Activated gamma-delta T cell treated with anti-CD3 and anti-CD28 coated beads, Interleukin-2, amount 50 U/mL, for 16 hours (primary cell): Measurements from ENCODE around the gene ALDH1L1.

Experiments
- DNase-seq: peaks from one replicate; pipeline ENCODE4 v3.0.0-alpha.2; 2020; ENCODE audit warnings: low read depth

Gene ALDH1L1

DNA sequence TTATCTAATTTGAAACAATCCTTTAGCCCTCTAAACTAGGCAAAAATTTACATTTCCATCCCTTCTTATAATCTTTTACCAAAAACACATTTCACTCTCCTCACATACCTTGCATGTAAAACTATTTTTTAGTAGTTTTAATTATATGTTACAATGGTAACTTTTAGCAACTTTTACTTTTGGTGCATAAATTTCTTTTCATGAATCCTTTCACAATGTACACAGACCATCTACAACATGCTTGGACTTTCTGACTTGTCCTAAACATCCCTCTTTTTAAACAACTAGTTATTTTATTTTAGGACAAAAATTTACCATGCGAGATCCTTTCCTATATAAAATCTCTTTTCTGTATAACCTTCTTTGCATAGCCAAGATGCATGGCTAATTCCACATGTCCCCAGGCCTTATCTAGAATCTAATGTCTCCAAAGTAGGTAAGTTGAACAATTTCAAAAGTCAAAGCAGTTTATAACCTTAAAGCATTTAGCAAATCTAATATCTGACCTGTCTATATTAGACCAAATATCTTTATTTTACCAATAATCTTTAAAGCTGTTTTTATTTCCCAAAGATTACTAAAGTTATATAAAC, 14.4 kb upstream of the ALDH1L1 start:
- no peak for DNase-seq

DNA sequence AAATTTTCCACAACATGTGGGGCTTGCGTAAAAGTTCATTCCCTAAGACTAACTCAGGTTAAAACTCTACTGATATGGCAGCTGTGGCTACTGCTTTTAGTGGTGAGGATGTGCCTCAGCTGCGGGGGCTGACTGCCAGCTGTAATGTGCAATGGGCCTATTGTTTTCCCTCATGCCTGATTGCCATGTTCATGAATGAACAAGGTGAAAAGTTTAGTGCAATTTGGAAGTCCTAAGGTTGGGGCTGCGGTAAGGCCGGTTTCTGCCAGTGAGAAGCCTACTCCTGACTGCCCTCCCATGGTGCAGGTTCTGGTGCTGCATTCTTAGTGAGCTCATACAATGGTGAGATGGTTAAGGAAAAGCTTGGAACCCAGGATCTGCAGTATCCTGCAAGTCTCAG, 10.9 kb upstream of the ALDH1L1 start:
- DNase-seq: no peak

DNA sequence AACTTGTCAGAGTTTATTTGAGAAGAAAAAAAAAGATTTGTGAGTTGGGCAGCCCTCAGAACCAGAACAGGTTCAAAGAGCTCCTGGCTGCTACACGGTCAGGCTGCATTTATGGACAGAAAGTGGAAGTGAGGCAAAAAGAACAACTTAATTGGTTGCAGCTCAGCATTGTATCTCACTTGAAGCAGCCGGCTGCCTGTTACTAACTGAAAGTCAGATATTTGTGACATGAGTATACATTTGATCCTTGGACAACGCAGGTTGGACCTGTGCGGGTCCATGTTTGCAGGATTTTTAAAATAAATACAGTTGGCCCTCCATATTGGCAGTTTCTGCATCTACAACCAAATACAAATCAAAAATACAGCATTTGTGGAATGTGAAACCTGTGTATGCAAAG, 7.5 kb upstream of the ALDH1L1 start:
- DNase-seq: no peak

DNA sequence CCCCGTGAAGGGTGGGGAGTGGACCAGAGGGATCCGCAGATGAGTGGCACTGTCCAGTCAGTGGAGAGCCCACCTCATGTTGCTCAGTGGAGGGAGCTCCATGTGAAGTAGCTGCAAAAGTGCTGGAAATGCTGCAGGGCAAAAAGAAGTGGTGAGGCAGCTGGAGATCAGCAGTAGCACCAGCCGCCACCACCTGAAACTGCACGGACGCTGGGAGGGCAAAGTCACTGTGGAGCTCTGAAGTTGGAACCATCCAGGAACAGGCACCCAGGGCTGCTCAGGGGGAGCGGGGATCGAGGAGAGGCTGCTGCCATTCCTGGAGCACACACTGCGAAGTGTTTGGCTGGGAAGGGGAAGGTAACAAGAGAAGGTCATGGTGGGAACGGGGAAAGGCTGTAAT, 6.4 kb upstream of the ALDH1L1 start:
- DNase-seq: no peak

DNA sequence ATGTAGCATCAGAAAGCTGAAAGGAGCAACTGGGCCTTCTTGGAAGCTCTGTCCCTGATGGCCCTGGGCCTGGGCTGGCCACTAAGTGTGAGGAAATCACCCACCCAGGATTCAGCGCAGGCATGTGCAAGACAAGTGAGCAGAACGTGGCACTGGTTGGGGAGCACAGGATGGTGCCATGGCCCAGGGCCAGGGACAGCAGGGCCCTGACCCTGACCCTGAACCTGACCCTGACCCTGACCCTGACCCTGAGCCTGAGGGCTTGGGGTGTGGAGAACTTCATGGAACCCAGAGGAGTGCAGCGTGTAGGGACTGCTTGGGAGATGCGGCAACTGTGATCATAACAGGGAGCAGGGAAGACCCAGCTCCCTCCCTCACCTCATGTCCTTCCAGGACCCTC, 5.9 kb upstream of the ALDH1L1 start:
- no peak for DNase-seq

DNA sequence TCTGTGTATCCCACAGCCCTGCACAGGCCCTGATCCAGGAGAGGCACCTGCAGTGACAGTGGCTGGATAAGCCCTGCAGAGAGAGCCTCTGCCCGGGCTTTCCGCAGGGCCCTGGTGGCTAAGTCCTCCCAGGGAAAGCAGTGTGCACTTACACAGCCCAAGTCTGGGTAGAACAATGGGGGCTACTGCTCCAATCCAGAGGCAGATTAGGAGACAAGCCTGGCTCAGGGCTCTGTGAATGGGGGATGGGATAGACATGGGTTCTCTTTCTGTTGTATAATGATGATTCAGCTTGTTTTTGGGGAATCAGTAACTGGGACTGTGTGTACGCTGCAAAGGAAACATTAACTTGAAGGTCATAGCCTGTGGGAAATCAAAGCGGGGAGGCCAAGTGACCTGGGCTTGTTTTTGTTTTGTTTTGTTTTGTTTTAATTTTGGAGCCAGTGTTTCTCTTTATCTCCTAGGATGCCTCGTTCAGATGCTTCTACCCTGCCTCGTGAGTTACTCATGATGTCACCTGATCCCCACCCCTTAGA, 4.1 kb upstream of the ALDH1L1 start:
- no peak for DNase-seq

DNA sequence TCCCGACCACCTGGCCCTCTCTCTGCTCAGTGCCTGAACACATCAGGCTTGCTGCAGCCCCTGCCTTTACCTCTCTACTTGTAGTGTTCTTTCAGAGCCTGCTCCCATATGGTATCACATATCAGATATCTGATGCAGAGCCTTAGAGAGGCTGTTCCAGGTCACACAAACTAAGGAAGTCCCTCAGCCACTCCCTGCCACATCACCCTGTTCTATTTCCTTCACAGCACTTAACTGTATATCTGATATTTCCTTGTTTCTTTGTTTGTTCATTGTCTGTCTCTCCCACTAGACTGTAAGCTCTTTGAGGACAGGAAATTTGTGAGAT, 976 bp upstream of the ALDH1L1 start:
- no peak for DNase-seq

DNA sequence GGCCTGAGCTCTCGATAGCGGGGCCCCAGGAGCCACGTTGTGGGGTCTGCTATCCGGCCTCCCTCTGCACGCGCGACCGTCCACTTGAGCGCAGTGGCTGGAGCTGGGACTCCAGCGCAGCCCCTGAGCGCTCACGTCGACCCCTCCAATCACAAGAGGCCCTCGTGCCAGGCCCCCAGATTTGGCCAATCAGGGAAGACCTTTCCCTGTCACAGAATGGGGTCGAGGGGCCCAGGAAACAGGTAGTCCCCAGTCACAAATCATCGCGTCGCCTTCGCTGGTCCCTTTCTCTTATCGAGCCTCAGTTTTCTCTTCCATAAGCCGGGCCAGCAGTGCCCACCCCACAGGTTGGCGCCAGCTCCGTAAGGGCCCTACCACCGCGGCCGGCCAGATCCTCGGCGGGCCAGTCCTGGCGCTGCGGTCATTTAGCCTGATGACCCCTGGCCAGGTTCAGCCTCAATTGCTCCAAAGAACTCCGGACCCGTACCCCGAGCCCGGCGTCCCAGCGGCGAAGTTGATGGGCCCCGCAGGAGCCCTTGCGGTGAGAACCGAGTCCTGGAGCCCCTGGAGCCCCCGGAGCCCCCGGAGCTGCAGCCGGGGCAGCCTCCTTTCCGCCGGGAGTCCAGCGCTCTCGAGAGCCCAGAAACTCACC, 435 bp downstream of the ALDH1L1 start:
- no peak for DNase-seq

DNA sequence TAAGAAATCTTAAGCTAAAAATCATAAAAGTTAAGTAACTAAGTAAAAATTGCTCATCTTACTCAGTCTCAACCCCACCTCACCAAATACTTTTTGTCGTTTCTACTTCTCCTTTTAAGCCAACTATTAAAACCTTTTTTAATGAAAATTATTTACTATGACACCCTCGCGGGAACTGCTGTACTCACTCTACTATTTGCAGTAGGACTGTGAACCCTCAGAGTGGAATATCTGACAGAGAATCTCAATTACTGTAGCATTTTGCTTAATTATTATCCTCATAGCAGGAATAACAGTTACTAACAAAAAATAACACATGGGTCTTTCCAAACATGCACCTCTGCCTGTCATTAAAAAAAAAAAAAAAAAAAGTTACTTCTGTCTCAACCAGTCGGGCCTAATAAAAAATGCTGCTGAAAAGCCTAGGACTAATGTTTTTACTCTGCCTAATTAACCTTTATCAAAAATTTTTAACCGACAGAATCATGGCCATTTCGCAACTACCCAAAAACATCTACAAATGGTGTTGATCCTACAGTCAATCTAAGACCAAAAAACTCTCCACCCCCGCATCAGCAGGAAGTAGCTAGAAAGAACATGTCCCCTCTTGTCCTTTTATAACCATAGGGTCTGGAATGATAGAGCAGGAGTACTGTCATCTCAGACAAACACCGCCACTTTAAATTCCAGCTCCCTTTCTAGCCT, 10.2 kb downstream of the ALDH1L1 start:
- DNase-seq: no peak

DNA sequence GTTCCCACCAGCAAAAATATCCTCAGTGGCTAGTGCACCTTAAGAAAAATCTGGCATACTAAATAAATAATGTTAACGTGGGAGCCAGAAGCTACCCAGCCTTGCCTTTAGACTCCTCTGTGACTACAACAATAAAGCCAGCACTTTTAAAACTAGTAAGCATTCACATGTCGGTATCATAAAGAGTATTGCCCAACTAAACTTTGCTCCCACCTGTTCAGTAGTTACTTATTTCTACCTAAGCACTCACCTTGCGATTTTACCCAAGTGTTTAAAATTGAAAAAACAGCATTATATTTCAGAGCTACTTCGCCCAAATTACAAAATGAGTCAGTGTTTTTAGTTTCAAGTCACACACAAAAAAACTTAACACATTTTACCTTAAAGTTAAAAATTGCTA, 12.8 kb downstream of the ALDH1L1 start:
- DNase-seq: no peak

DNA sequence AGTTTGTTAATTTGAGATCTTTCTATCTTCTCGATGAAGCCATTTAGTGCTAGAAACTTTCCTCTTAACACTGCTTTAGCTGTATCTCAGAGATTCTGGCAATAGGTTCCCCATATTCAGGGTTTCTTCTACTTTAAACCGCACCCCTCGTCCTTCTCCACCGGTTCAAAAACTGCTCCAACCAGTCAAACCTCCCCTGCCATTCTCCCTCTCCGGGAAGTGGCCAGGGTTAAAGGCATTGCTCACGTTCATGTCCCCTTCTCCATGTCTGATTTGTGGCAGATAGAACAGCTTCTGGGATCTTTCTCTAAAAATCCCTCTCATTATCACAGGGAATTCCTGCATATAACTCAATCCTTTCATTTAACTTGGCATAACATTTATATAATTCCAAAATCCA, 14.4 kb downstream of the ALDH1L1 start:
- no peak for DNase-seq

DNA sequence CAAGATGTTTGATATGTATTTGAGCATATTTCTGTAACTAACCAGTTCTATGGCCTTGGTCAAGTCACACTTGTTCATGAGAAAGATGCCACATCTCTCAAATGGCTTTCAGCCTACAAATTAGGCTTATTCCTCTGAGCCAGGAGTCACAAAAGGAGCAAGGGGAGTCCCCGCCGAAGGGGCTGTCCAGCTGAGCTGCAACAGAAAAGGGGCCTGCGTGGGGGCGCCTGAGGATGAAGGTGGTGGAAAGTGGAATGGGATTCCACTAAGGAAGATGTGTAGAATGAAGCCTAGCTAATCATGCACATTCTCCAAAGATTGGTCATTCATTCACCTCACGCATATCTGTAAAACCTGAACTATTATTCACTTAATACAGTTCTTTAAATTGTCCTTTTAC, 19.1 kb downstream of the ALDH1L1 start:
- DNase-seq: no peak

DNA sequence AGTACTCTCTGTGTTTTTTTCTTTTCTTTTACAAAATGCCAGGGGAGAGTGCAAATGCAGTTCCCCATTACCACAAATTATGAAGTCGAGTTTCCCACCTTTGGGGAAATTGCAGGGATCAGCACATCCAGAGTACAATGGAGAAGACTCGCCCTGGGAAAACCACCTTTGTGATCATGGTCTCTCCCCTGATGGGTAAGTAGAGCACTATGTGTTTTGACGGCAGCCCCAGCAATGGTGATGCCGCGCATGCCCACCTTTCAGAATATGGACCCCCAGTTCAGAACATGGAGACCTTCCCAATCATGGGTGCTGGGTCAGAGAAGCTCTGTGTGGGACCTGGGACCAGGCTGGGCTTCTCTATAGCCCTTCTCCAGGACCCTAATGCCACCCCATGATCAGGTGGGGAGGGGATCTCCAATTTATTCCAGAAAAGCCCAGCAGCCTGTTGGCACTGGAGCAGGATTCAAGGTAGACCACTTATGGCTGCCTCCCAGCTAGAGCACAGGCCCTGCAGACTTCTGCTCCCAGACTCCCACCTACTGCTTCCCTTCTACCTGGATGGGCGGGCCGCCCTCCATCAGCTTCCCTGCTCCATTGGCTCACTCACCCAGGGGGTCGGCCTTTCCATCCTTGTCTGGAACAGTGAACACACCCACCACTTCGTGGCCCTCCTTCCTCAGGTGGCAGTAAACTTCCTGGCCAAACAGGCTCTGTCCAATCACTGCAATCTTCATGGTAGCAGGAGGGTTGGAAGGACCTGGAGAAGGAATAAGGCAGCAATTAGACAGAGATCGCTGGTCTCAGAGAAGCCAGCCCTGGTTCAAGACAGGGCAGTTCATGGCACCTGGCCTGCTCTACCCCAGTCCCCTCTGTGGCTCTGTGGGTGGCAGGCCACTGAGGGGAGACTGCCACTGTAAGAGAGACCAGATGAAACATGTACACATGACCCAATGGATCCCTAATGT, 19.9 kb downstream of the ALDH1L1 start:
- no peak for DNase-seq

DNA sequence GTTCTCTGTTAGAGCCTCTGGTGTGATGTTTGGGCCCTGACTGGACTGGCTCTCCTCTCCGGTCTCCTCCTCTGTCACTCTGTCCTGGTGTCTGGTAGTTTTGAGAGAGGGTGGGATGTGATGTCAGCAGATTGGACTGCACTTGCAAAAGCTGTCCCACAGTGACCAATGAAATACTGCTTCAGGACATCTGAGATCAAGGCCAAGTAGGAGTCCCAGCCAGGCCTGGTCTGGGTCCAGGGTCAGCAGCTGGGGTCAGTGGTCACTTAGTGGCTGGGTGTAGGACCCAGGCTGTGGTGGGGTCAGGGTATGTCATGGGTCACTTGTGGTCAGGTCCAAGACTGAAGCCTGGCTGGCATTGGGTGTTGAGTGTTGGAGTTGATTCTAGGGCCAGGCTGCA, 20.9 kb downstream of the ALDH1L1 start:
- no peak for DNase-seq

DNA sequence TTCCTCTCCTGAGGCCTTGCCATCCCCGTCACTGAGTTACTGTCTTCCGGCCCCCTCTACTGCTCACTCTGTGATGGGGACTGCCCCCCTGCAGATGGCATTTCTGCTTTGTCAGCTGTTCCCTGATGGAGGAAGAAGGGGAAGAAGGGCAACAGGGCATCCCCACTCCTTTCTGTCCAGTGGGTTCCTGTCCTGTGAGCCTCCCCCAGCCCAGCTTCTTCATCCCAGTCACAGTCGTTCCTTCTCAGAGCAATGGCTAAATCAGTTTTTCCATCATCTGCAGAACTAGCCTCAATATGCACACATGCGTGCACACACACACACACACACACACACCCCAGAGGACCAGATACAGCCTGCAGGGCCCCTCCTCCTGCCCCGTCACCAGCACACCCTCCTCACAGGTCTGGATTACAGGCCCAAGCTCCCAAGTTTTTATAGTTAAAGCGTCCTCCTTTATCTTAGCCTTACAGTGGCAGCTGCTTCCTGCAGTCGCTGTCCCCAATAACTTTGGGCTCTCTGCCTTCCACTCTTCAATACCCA, 21.4 kb downstream of the ALDH1L1 start:
- no peak for DNase-seq

DNA sequence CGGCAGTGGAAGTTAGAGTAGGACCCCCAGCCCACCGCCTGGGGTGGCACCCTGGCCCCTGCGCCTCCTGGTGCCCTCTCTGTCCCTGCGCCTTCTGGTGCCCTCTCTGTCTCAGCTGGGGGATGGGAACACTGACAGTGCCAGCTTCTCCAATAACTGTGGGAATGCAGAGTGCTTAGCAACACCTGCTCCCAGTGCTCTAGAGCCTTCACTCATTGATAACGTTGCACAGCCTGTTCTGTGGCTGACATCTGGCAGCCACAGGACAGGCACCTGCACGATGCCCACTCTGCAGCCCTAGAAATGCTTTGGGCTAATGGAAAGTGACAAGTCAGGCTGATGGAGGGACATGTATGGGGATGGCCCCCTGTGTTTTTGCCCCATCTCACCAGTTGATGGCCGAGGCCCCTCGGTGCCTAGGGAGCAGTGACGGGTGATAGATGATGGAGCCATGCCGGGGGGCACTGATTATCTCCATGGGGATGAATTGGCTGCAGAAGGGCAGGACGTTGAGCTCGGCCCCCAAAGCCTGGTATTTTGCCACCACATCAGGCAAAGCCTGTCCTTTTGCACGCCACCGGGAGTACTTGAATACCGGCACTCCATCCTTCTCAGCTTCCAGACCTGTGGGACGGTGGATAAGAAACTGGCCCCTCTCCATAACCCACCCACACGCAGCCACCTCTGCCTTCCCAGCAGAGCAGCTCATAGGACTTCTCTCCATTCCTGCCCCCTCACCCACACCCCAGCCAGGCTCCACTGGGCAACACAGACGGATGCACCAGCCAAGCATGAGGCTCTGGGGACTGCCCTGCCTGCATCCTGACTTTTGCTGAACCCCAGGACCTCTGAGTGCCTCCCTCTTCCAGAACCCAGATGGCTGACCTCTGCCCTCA, 22.1 kb downstream of the ALDH1L1 start:
- no peak for DNase-seq

DNA sequence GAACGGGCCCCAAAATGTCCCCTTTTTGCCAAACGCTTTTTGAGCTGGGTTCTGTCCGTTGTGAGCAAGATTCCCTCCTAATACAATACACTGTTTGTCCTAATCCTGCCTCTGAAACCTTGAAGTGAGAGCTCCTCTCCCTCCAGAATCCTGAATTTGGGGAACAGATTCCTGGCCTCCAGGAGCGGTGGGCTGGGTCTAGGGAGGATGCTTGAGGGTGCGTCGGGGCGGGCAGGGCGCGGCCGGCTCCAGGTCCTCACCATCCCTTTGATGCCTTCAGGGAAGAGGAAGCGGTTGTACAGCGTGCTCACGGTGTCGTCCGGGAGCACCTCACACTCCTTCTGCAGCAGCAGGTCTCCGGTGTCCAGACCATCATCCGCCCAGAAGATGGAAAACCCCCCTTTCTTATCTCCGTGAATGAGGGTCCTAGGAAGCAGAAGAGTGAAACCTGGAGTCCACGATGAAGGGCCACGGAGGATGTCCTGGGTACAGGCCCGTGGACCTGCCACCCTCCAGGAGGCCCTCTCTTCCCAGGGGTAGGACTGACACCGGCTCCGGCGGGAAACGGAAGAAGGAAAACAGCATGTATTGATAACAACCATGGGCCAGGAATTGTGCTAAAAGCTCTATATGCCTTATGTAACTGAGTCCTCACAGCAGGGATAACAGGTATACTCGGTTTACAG, 23.2 kb downstream of the ALDH1L1 start:
- DNase-seq: no peak

DNA sequence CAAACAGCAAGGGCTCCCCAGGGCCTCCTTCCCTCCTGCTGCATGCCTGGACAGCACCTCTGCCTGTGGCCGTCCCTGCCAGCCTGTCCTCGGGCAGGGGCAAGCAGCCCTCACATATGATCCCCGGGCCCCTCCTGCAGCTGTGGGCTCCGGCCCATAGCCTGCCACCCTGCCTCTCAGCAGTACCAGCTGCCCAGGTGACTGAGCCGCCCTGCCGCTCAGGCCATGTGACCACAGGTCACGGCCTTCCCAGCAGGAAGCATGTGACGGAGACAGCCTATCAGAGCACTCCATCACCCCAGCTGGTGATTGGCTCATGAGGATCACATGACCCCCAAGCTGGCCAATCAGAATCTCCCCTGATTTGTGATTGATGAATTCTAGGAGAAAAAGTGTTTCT, 23.9 kb downstream of the ALDH1L1 start:
- no peak for DNase-seq

DNA sequence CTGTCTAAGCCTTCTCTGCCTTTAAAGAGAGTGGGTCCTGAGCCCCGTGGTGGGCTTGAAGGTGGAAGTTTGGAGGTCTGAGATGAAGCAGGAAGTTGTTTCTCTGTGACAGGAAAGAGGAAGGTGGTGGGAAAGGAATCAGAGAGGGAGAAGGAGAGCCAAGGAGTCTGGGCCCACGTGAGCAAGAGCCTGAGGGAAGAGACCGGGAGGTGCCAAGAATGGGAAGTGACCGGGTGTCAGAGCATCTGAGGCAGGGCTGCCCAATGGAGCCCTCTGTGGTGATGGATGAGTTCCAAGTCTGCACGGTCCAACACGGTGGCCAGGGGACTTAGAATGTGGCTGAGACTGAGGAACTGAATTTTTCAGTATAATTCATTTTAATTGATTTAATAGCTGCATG, 24.6 kb downstream of the ALDH1L1 start:
- no peak for DNase-seq

DNA sequence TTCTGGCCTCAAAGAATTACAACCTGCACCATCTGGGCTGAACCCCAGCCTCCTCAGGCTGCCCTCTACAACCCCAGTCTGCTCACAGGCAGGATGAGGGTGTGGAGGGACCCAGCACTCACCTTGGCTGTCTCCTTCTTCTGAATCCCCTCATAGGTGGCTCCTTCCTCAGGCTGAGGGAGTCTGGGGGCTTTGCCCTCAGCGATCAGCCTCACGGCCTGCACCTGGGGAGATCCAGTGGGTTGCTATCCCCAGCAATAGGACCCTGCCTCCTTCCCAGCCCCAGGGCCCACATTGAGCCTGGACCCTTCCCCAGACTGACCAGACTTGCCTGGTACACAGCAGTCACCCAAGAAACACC, 25.1 kb downstream of the ALDH1L1 start:
- no peak for DNase-seq
